Panc1 (cell line): ENCODE results near the gene IFITM2.

Experiments
- TF ChIP-seq, protein P1 (sequence below): fragments of 450-650 bp; IDR thresholded peaks from 2 replicates; pipeline ENCODE4 v1.5.1; 2017; ENCODE audit warnings: mild to moderate bottlenecking
- TF ChIP-seq, protein P2 (sequence below), 2 experiments: IDR thresholded peaks; 2 replicates each; pipeline ENCODE4 v1.6.1; 2011 to 2012; ENCODE audit warnings: low read depth in 2 of 2, control low read depth in 1 of 2, low read length in 1 of 2, mild to moderate bottlenecking in 1 of 2, moderate library complexity in 1 of 2; ENCODE audit not compliant: insufficient read depth in 1 of 2

DNA sequence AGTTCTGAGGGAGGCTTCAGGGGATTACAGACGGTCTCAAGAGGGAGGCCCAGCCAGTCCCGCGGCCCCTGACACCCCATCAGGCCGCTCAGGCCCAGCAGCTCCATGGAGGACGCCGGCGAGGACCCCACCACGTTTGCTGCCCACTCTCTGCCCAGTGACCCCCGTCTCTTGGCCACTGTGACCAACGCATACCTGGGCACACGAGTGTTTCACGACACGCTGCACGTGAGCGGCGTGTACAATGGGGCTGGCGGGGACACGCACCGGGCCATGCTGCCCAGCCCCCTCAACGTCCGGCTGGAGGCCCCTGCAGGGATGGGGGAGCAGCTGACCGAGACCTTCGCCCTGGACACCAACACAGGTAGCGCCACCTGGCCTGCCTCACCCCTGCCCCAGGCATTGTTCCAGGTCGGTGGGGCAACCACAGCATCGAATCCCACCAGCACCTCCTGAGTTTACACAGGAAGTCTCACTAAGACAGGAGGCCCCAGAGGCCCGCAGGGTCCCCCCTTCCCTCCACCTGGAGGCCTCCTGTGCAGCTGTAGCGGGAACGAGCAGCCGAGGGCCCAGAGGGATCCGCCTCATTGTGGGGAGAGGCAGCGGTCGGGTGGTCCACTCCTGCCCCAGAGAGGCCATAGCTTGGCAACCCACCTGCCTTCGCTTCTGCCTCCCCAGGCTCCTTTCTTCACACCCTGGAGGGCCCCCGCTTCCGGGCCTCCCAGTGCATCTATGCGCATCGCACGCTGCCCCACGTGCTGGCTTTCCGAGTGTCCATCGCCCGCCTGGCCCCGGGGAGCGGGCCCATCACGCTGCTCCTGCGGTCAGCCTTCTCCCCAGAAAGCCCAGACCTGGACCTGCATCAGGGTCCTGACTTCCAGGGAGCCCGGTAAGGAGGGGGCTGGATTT is 17.6 kb upstream of the IFITM2 start:
- TF ChIP-seq, protein P1, sequence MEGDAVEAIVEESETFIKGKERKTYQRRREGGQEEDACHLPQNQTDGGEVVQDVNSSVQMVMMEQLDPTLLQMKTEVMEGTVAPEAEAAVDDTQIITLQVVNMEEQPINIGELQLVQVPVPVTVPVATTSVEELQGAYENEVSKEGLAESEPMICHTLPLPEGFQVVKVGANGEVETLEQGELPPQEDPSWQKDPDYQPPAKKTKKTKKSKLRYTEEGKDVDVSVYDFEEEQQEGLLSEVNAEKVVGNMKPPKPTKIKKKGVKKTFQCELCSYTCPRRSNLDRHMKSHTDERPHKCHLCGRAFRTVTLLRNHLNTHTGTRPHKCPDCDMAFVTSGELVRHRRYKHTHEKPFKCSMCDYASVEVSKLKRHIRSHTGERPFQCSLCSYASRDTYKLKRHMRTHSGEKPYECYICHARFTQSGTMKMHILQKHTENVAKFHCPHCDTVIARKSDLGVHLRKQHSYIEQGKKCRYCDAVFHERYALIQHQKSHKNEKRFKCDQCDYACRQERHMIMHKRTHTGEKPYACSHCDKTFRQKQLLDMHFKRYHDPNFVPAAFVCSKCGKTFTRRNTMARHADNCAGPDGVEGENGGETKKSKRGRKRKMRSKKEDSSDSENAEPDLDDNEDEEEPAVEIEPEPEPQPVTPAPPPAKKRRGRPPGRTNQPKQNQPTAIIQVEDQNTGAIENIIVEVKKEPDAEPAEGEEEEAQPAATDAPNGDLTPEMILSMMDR: no peak
- TF ChIP-seq, protein P2, sequence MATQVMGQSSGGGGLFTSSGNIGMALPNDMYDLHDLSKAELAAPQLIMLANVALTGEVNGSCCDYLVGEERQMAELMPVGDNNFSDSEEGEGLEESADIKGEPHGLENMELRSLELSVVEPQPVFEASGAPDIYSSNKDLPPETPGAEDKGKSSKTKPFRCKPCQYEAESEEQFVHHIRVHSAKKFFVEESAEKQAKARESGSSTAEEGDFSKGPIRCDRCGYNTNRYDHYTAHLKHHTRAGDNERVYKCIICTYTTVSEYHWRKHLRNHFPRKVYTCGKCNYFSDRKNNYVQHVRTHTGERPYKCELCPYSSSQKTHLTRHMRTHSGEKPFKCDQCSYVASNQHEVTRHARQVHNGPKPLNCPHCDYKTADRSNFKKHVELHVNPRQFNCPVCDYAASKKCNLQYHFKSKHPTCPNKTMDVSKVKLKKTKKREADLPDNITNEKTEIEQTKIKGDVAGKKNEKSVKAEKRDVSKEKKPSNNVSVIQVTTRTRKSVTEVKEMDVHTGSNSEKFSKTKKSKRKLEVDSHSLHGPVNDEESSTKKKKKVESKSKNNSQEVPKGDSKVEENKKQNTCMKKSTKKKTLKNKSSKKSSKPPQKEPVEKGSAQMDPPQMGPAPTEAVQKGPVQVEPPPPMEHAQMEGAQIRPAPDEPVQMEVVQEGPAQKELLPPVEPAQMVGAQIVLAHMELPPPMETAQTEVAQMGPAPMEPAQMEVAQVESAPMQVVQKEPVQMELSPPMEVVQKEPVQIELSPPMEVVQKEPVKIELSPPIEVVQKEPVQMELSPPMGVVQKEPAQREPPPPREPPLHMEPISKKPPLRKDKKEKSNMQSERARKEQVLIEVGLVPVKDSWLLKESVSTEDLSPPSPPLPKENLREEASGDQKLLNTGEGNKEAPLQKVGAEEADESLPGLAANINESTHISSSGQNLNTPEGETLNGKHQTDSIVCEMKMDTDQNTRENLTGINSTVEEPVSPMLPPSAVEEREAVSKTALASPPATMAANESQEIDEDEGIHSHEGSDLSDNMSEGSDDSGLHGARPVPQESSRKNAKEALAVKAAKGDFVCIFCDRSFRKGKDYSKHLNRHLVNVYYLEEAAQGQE (IDR thresholded peaks at IDR 0.05; ENCODE audit: insufficient read depth in 1 of 2, low read depth in 2 of 2, low read length in 1 of 2): no peak
